LNCAP (cell line): Measurements from ENCODE around the gene JAKMIP1.

Source experiments
- CTCF ChIP-seq: fragments of 450-650 bp; IDR thresholded peaks from 2 replicates; pipeline ENCODE4 v1.5.1; 2017; ENCODE audit warnings: mild to moderate bottlenecking

Gene JAKMIP1

GRCh38 chr4:6086846-6087245 lies 113.5 kb downstream of the JAKMIP1 start:
- TF ChIP-seq CTCF: no peak

GRCh38 chr4:6085691-6086628 lies 114.4 kb downstream of the JAKMIP1 start:
- TF ChIP-seq CTCF: no peak

GRCh38 chr4:6085028-6085690 lies 115.2 kb downstream of the JAKMIP1 start:
- no peak for TF ChIP-seq CTCF

GRCh38 chr4:6079965-6080364 lies 120.4 kb downstream of the JAKMIP1 start:
- TF ChIP-seq CTCF: no peak

- no peak for TF ChIP-seq CTCF
Observed at GRCh38 chr4:6078560-6078959, 121.8 kb downstream of the JAKMIP1 start.

GRCh38 chr4:6076391-6076790 lies 124.0 kb downstream of the JAKMIP1 start:
- peak; percentile 57 for TF ChIP-seq CTCF

GRCh38 chr4:6074758-6075157 lies 125.6 kb downstream of the JAKMIP1 start:
- no peak for TF ChIP-seq CTCF
